Endothelial cell of umbilical vein (primary cell): Measurements from ENCODE around the gene MUC2.

Experiments used
- POLR2A ChIP-seq: IDR thresholded peaks from 2 replicates; pipeline ENCODE4 v1.6.1; 2012; ENCODE audit warnings: low read depth, mild to moderate bottlenecking, control low read depth, low read length
- POLR2AphosphoS5 ChIP-seq: IDR thresholded peaks from 2 replicates; pipeline ENCODE4 v1.6.1; 2012; ENCODE audit warnings: low read depth, mild to moderate bottlenecking, control low read depth, low read length, moderate library complexity; ENCODE audit not compliant: insufficient read depth
- TF ChIP-seq, protein P1 (sequence below), 2 donors: IDR thresholded peaks; 1 replicate in 1 of 2; 2 replicates in 1 of 2; pipeline ENCODE4 v1.5.1; 2011; ENCODE audit warnings: low read length in 2 of 2, mild to moderate bottlenecking in 2 of 2, moderate library complexity in 2 of 2, control low read depth in 1 of 2, inconsistent platforms in 1 of 2, low read depth in 1 of 2; ENCODE audit not compliant: insufficient read depth in 1 of 2; ENCODE audit errors: extremely low read depth in 1 of 2

DNA sequence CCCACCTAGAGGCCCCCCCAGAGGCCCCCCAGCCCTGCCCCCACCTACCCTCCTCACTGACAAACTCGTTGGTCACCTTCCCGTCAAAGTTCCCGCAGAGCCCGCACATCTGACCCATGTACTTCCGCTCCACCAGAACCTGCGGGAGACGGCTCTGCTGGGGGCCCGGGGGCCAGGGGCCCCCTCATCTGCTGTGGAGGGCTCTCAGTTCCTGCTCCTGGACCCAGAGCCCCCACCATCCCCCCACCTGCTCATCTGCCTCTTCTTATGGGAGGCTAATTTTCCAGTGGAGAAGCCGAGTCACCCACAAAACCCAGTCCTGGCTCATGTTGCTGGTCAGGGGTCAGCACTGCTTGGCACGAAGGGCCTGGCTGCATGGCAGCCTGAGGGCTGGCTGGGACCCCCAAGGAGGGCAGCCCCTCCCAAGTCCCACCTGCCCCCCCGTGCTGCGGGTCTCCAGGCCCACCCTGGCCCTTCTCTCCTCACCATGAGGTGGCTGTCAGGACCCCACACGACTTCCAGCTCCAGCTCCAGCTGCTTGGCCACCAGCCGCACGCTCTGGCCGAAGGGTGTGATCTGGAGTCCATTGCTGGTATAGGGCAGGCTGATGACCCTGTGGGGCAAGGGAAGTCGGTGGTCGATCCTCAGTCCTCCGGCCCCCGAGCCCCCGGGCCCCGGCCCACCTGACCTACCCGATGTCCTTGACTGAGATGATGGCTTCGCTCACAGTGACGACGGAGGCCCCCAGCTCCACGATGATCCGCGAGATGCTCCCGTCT, 43.4 kb upstream of the MUC2 start:
- TF ChIP-seq POLR2A (no peak), POLR2AphosphoS5 (no peak)
- TF ChIP-seq, protein P1, sequence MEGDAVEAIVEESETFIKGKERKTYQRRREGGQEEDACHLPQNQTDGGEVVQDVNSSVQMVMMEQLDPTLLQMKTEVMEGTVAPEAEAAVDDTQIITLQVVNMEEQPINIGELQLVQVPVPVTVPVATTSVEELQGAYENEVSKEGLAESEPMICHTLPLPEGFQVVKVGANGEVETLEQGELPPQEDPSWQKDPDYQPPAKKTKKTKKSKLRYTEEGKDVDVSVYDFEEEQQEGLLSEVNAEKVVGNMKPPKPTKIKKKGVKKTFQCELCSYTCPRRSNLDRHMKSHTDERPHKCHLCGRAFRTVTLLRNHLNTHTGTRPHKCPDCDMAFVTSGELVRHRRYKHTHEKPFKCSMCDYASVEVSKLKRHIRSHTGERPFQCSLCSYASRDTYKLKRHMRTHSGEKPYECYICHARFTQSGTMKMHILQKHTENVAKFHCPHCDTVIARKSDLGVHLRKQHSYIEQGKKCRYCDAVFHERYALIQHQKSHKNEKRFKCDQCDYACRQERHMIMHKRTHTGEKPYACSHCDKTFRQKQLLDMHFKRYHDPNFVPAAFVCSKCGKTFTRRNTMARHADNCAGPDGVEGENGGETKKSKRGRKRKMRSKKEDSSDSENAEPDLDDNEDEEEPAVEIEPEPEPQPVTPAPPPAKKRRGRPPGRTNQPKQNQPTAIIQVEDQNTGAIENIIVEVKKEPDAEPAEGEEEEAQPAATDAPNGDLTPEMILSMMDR (IDR thresholded peaks at IDR 0.05; ENCODE audit: extremely low read depth in 1 of 2, insufficient read depth in 1 of 2, low read depth in 1 of 2, low read length in 2 of 2): no peak
